GM12878 (cell line): Measurements from ENCODE around the gene DHX57.

Experiments
- CHD2 ChIP-seq: IDR thresholded peaks from 2 replicates; pipeline ENCODE4 v1.6.1; 2011; ENCODE audit warnings: low read depth, low read length, improper control_type of control experiment, borderline replicate concordance
- CTCF ChIP-seq, 3 experiments: IDR thresholded peaks in 2 of 3; conservative IDR thresholded peaks in 1 of 3; 2 replicates each; pipeline ENCODE4 v1.5.1; 2011; ENCODE audit warnings: low read depth in 3 of 3, low read length in 3 of 3, mild to moderate bottlenecking in 3 of 3, control low read depth in 2 of 3, moderate library complexity in 2 of 3, inconsistent platforms in 1 of 3, mixed read lengths in 1 of 3; ENCODE audit not compliant: control insufficient read depth in 2 of 3, insufficient read depth in 1 of 3; ENCODE audit errors: extremely low read depth in 1 of 3
- EGR1 ChIP-seq, 2 experiments: IDR thresholded peaks; 1 replicate in 1 of 2; 2 replicates in 1 of 2; pipeline ENCODE4 v1.6.1; 2011 to 2012; ENCODE audit warnings: low read depth in 2 of 2, low read length in 2 of 2, borderline replicate concordance in 1 of 2, mild to moderate bottlenecking in 1 of 2, moderate library complexity in 1 of 2
- HDAC6 ChIP-seq: fragments of 200-600 bp; sonication (generic); IDR thresholded peaks from one replicate; pipeline ENCODE4 v1.8.0; 2017; ENCODE audit warnings: antibody characterized with exemption; ENCODE audit not compliant: unreplicated experiment
- JUND ChIP-seq: IDR thresholded peaks from 2 replicates; pipeline ENCODE4 v1.6.1; 2012; ENCODE audit warnings: low read depth, mild to moderate bottlenecking, low read length, improper control_type of control experiment, moderate library complexity
- KAT2A ChIP-seq: conservative IDR thresholded peaks from 2 replicates; pipeline ENCODE4 v1.6.1; 2011; ENCODE audit warnings: low read depth, low read length; ENCODE audit not compliant: control insufficient read depth
- PKNOX1 ChIP-seq: fragments of 450-650 bp; IDR thresholded peaks from 2 replicates; pipeline ENCODE4 v1.6.1; 2016; ENCODE audit warnings: mild to moderate bottlenecking
- RBBP5 ChIP-seq: fragments of 200-600 bp; sonication (generic); conservative IDR thresholded peaks from 2 replicates; pipeline ENCODE4 v1.6.1; 2016
- RFX5 ChIP-seq: IDR thresholded peaks from 2 replicates; pipeline ENCODE4 v1.6.1; 2011; ENCODE audit warnings: low read depth, low read length, improper control_type of control experiment
- STAT1 ChIP-seq: fragments of 450-650 bp; conservative IDR thresholded peaks from 2 replicates; pipeline ENCODE4 v1.6.1; 2014; ENCODE audit warnings: antibody characterized with exemption, mild to moderate bottlenecking

- no peak for TF ChIP-seq CHD2
- TF ChIP-seq JUND: no peak
- TF ChIP-seq CTCF (IDR thresholded peaks at IDR 0.05 in 2 of 3, conservative IDR thresholded peaks at IDR 0.05 in 1 of 3; ENCODE audit: control insufficient read depth in 2 of 3, extremely low read depth in 1 of 3, insufficient read depth in 1 of 3, low read depth in 3 of 3, low read length in 3 of 3): no peak
- TF ChIP-seq RBBP5: no peak
- no peak for TF ChIP-seq STAT1
- no peak for TF ChIP-seq KAT2A
- no peak for TF ChIP-seq EGR1 (IDR thresholded peaks at IDR 0.05; ENCODE audit: borderline replicate concordance in 1 of 2, low read depth in 2 of 2, low read length in 2 of 2)
- TF ChIP-seq HDAC6: no peak
- no peak for TF ChIP-seq RFX5
- no peak for TF ChIP-seq PKNOX1
Measured at GRCh38 chr2:38905251-38905650, 29.5 kb upstream of the DHX57 start.
